GM21423 (cell line): ENCODE results near the gene YTHDC1.
"Not testable (repeated sequence)": the region's sequence is repeated elsewhere in the genome, so short reads cannot be mapped to it uniquely, and the experiment has no call there.

Experiments
- ATAC-seq: cut with Tn5 transposase; IDR thresholded peaks from one replicate; pipeline ENCODE4 v1.9.1; 2021; ENCODE audit warnings: mild to moderate bottlenecking, moderate library complexity; ENCODE audit not compliant: unreplicated experiment

The YTHDC1 gene

DNA sequence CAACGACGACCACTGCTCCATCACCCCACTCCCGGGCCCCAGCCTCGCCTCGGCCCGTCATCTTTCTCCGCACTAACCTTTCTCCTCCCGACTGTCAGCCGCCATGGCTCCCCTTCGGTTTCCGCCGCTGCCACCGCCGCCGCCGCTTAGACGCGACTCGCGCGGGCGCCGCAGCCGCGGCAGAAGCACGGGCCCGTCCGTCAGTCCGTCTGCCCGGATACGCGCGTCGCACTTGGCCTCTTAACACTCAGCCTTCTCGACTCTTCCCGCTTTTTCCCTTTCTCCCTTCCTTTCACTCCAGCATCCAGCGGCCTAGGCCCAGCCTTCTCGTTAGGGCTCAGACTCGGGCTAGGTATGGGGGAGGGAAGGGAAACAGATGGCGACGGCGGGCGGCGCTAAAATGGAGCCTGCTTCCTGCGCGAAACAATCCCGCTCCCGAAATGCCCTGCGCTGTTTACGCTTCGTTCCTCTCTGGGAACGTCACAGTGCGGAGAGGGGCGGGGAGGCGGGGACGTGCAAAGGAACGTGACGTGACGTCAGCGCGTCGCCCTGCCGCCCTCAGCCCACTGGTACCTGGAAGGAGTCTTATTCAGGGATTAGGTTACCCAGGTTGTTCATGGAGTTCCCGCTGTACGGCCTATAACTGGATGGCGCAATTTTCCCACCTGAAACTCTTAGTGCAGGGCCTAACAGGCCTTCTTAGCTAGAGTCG, at the start of gene YTHDC1:
YTHDC1 (minus strand) TSS at position 442 of the 712 bp plus-strand sequence; CDS start at position 105, 337 bp downstream.
- ATAC-seq: peak; percentile 97

DNA sequence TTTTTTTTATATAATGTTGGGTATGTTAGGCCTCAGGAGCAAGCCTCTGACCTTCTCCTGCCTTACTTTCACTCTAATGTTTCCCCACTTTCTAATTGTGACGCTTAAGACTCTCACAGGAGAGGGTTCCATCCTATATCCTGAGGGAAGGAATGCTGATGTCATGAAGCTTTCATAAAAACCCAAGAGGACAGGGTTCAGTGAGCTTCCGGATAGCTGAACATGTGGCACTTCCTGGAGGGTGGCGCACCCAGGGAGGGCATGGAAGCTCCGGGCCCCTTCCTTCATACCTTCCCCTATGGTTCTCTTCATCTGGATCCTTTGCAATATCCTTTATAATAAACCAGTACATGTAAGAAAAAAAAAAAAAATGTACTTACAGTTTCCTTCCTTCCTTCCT, 49.4 kb upstream of the YTHDC1 start:
- no peak for ATAC-seq

DNA sequence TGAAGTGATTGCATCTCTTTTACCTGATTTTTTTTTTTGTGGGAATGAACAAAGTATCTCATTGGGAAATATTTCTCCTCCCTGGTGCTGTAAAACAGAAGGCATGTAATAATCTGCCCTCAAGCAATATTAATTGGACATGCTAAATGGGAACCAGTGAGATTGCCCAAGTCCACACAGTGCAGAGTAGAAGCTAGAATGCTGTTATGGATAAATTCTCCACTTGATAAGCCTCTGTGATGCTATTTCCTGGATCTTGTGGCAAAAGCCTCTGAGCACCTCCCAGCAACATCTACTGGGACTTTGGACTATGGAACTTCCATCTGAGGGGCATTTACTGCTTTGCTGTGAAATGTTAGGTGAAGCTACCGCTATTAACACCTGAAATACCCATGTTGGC, 46.9 kb upstream of the YTHDC1 start:
- no peak for ATAC-seq

DNA sequence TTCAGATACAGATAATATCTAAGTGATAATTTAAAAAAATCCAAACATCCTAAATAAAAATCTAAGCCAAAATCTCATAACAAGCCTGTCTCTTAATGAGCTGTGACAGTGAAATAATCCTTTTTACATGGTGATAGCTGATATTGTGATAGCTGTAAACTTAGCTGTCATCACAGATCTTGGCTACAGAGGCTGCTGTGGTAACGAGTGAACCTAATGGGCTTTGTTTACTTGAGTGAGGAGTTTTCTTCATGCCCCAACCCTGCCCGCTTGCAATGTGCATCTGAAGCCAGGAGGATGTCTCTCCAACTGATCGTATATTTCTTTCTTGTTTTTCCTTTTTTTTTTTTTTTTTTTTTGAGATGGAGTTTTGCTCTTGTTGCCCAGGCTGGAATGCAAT, 41.5 kb upstream of the YTHDC1 start:
- no peak for ATAC-seq

DNA sequence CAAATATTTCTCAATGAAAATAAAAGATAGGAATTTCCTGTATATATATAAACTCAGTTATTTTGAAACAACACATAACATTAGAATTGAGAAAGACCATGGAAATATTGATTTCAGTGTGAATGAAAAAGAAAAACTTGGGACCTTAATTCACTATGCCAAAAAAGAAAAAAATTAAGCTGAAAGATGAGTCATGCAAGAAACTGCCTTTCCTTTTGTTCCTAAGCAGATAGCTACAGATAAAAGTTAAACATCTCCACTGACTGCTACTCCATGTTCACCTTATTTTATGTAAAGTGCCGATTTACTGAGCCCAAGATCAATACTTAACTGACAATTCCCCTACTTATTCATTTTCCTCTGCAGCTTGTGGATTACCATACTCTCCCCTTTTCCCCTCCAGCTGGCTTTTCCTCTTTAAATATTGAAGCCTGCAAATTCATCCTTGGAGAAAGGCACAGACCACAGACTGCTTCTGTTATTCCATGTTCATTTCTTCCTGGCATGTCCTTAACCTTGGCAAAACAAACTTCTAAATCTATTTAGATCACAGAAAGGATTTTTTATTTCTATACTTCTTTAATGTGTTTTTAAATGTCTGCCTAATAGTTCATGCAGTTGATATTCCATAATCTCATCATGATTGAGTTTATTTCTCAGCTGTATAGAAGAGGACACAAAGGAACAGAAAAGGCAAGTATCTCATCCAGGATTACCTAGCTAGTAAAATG, 40.5 kb upstream of the YTHDC1 start:
- no peak for ATAC-seq

DNA sequence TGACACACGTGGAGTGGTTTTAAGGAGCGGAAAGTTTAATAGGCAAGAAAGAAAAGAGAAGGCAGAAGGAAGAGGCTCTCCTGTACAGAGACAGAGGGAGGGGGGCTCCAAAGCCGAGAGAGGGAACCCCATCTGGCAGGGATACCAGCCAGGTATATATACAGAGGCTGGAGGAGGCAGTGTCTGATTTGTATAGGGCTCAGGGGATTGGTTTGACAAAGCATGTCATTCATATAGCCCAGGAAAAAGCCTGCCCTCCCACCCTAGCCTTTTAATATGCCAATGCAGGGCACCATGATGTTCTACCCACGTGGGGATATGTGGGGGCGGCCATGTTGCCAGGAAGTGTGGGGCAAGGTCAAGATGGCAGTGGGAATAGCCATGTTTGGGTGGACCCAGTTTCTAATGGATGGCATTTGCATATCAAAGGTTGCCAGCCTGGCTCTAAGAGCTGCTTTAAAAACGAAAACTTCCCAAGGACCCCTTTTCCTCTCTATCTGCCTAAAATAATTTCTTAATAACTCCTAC, 39.6 kb upstream of the YTHDC1 start:
- ATAC-seq: not testable (repeated sequence)

DNA sequence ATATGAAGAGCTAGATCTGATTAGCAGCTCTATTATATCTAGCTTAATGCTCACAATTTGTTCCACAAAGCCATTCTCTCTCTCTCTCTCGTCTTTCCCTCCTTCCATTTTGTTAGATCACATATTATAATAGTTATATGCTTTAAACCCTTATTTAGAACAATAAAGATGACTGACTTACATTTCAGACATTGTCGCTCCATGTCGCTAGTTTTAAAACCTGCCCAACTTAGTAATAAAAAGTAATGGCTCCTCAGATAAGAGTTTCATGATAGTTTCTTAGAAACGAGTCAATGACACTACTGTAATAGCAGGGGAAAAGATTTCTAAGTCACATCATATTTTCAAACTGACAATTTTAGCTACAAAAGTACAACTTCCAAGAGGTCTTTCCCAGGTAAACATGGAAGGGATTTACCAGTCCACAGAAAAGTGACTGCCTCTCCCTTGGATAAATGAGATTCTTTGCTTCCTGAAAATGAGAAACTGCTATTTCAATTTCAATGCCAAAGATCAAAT, 38.5 kb upstream of the YTHDC1 start:
- ATAC-seq: no peak

DNA sequence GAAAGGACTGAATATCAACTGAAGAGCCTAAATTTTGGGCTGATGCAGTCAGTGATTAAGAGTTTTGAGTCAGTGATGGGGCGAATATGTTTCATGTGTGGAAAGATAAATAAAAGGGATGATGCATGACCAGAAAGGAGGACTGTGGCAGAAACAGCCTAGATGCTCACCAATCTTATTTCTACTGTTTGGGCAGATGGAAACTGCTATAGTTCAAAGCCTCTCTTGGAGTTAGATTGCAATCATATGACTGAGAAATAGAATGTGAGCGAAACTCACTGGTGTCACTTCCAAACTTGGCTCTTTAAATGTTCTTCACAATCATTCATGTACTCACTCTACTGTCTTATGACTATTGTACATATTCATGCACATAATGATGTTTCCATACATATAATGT, 35.4 kb upstream of the YTHDC1 start:
- ATAC-seq: no peak

DNA sequence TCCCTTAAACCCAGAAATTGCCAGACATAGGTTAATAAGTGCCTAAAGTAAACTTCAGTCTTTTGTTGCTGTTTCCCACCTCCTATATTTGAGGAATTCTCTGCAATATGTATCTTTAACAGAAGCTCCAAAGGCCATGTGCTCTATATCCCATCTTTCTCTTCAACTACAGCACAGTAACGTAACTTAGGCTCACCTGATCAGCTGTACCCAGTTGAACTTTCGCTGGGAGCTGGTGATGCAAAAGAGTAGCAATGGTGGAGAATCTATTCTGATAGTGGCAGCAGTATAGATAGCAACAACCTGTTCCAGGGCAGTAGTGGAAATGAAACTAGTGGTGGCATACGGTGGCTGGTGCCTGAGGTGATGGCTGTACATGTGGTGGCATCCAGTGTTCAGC, 33.2 kb upstream of the YTHDC1 start:
- no peak for ATAC-seq

DNA sequence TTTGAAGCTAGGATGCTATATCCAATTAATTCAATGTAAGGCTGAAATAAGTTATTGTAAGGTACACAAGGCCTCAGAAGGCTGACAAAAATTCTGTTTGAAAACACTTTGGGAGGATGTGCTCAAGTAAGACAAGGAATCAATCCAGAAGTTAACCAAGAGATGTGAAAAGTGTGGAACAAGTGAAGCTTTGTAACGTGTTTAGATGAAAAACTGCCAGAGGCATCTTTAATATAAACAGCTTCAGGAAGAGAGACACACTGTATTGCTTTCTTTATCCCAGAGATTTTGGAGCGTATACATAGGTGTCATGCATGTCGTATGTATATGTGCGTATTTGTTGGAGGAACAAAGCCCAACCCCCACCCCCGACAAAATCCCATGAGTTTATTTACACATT, 28.3 kb upstream of the YTHDC1 start:
- ATAC-seq: no peak

DNA sequence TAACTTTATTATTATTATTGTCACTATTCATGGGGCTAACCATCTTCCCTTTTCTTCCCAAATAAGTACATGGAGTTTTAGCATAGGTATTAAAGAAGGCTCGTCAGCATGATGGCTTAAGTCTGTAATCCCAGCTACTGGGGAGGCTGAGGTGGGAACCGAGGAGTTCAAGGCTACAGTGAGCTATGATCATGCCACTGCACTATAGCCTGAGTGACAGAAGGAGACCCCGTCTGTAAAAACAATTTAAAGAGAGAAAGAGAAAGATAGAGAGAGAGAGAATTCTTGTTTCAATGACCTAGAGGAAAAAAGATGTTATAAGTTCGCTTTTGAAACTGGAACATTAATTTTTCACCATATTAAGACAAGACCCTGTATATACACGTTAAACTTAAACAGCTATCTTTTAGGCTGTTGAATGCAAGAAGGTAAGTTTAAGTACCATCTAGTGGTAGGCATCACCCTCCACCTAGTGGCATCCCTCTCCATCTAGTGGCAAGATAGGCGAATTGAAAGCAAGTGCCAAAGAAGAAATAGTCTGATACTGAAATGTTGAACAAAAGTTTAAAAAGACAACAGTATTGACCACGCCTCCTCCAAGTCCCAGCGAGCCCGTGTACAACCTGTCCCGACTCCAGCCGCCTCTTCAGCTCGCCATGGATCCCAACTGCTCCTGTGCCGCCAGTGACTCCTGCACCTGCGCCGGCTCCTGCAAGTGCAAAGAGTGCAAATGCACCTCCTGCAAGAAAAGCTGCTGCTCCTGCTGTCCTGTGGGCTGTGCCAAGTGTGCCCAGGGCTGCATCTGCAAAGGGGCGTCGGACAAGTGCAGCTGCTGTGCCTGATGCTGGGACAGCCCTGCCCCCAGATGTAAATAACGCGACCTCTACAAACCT, 26.0 kb upstream of the YTHDC1 start:
- peak; percentile 77 for ATAC-seq

DNA sequence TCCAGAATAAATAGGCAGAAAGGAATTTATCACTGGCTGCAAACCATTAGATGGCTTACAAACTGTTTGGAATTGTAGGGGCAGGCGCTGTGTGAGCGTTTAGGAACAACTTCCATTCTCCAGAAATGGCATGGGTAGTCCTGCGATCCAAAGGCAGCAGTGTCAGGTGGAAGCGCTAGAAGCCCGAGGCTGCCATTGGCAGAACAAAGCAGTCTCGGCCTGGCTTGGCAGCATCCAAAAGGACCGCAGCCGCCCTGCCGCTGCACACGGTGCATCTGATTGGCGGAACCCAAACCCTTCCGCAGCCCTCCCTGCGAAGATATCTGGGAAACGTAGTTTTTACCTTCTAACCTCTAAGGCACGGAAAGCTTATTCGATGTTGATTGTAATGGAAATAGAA, 23.6 kb upstream of the YTHDC1 start:
- peak; percentile 96 for ATAC-seq

DNA sequence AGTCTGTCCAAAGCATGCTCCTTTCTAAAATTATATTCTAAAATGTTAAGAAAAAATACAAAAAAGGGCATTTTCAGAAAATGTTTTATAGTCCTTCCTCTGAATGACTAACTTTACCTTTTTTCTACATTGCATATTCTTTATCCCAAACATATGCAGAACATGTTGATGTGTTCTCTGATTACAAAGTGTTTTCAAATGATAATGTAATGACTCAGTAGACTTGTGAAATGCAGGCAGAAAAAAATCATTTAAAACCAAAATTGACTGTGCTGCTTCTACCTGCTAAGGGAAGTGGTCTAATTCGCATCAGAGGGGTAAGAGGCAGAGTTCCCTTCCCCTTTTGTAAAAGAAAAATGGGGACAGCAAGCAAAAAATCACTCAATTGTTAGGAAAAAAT, 22.7 kb upstream of the YTHDC1 start:
- ATAC-seq: no peak

DNA sequence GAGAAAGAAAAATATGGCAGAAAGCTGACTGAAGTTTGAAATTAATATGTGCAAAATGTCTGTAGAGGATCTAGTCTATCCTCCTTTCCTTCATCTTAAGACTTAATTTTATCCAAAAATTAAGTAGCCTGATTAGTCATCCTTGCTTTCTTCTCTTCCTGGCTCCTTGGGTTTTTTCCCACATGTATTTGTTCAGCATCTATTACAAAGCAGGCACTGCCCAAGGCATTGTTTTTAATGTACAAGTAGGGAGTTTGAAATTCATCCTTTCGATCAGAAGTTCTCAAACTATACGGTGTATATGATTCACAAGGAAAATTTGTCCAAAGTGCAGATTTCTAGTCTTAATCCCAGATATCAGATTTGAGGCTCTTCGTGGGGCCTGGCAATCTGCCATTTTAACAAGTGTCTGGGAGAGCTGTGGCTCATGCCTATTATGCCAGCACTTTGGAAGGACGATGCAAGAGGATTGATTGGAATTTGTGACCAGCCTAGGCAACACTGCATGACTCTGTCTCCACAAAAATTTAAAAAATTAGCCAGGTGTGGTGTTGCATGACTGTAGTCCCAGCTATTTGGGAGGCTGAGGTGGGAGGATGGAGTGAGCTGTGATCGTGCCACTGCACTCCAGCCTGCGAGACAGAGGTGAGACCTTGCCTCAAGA, 19.4 kb upstream of the YTHDC1 start:
- no peak for ATAC-seq

DNA sequence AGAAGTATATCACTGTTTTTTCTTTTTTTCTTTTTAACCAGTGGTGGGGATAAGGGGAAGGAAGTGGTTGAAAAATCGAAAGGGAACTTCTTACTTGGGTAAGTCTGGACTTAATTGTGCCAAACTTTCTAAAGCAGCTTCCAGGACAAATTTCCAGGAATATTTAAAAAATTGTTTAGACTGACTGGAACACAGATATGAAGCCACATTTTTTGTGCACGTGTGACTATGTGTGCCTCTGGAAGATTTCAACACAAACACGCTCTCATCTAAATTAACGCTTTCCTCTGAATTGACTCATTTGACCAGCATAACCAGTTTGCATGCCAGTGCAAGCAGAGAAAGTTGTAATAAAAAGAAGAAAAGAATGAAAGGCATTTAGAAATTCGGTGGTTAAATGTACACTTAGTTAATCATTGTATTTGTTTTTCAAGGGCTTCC, 18.8 kb upstream of the YTHDC1 start:
- ATAC-seq: no peak

DNA sequence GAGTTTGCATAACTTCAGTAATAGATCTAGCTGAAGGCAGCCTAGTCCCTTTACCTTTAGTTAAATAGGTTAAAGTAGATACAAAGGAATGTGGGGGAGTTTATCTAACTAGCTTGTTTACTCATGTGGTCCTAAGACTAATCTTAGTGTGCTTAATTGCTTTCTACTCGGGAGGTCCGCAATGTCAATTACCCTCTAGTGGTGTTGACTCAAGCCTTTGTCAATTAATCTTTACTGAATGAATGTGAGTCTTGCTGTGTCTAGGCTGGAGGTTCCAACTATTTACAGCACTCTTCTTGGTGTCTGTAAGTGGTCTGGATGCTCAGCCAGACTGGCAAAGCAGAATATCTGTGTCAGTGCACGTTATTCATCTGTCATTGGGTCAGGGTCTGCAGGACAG, 17.9 kb upstream of the YTHDC1 start:
- no peak for ATAC-seq

DNA sequence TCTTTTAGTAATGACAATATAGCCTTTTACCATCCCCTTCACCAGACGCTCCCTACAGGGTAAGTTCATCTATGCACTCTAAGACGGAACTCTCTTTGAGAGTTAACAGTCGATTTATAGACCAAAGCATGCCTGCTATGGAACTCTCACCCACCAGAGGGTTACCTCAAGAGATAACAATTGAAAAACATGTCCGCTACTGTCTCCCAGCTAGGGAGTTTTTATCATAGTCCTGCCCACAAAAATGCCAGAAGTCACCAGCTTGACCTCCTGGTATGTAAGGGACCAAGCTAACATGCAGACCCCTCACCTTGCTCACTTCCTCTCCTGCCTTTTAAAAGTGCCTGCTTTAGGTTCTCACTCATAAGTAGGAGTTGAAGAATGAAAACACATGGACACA, 16.7 kb upstream of the YTHDC1 start:
- no peak for ATAC-seq

DNA sequence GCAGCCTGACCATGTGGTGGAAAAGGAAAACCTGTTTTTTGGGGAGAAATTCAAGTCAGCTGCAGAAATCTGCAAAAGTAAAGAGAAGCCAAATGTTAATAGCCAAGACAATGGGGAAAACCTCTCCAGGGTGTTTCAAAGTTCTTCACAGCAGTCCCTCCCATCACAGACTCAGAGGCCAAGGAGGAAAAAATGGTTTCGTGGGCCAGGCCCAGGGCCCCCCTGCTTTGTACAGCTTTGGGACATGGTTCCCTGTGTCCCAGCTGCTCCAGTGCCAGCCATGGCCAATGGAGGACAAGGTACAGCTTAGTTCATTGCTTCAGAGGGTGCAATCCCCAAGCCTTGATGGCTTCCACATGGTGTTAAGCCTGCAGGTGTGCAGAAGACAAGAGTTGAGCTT, 15.2 kb upstream of the YTHDC1 start:
- ATAC-seq: no peak

DNA sequence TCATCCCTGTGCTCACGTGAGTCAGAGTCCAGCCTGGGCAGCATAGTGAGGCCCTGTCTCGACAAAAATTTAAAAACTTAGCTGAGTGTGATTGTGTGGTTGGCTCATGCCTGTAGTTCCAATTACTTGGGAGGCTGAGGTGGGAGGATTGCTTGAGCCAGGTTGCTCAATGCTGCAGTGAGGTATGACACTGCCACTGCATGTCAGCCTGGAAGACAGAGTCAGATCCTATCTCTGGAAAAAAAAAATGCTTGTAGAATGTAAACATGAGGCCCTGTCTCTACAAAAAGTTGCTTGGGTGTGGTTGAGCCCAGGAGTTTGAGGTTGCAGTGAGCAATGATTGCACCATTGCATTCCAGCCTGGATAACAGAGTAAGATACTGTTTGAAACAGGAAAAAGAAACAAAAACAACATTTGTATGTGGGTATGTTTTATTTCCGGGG, 11.3 kb upstream of the YTHDC1 start:
- ATAC-seq: no peak

DNA sequence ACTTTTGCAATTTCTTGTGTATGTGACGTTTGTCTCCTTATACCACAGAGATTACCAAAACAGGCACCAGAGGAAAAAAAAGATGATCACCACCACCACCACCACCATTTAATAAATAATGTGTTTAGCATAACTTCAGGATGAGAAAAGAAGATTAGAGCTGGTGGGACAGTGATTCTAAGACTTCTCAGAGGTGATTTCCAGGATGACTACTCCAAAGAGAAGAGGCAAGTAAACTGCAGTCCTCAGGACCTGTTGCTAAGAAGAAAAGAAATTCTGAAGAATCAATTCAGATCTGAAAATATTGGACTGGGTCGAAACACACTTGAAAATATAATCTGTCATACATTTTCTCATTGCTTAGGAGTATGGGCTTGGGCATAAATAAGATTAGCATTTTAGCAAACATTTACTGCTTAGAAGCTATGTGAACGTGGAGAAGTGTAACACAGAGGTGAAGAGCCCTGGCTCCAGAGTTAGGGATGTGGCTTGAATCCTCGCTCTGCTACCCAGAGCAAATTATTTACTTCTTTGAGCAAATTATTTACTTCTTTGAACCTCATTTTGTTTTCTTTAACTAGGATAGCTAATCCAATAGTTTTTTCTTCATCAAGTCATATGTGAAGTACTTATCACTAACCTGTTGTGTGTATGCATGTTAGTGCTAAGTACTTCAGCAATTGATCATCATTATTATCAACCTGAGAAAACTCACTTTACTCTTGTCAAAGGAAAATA, 10.5 kb upstream of the YTHDC1 start:
- no peak for ATAC-seq
